DMS53 treated with DMSO at 0.1 percent for 48 hours (cell line): ENCODE results near the gene PLA2G4B.
A peak's percentile ranks its signal among the peaks of the same experiment; 100 is the strongest.
"Not testable (repeated sequence)": the region's sequence is repeated elsewhere in the genome, so short reads cannot be mapped to it uniquely, and the experiment has no call there.

Experiments used
- DNase-seq: peaks from one replicate; lab custom pipeline; 2025; ENCODE audit not compliant: unreplicated experiment; lab: John Stamatoyannopoulos, UW

The PLA2G4B gene

GRCh38 chr15:41827290-41827879 lies 11.3 kb upstream of the PLA2G4B start:
- DNase-seq = no peak

- peak; percentile 35 for DNase-seq
Measured at GRCh38 chr15:41827880-41828806, 10.5 kb upstream of the PLA2G4B start, which contains the start of gene JMJD7. TSS of gene JMJD7 (plus strand) at chr15:41828092. CDS start at chr15:41828125, 33 bp downstream.

- DNase-seq = no peak
Measured at GRCh38 chr15:41828807-41829141, 9.9 kb upstream of the PLA2G4B start.

- no peak for DNase-seq
Measured at GRCh38 chr15:41829959-41830646, 8.5 kb upstream of the PLA2G4B start.

GRCh38 chr15:41831291-41831690 lies 7.4 kb upstream of the PLA2G4B start:
- DNase-seq = not testable (repeated sequence)

GRCh38 chr15:41832208-41832607 lies 6.4 kb upstream of the PLA2G4B start:
- DNase-seq = no peak

GRCh38 chr15:41832875-41833274 lies 5.8 kb upstream of the PLA2G4B start:
- peak; percentile 77 for DNase-seq

- no peak for DNase-seq
Measured at GRCh38 chr15:41834096-41834495, 4.6 kb upstream of the PLA2G4B start.

GRCh38 chr15:41836073-41836472 lies 2.6 kb upstream of the PLA2G4B start:
- DNase-seq = no peak

- DNase-seq = no peak
Measured at GRCh38 chr15:41836713-41837454, 1.8 kb upstream of the PLA2G4B start.

GRCh38 chr15:41839781-41840491 lies 1.3 kb downstream of the PLA2G4B start:
- DNase-seq = no peak

- no peak for DNase-seq
Measured at GRCh38 chr15:41840673-41841072, 2.0 kb downstream of the PLA2G4B start.

- no peak for DNase-seq
Measured at GRCh38 chr15:41841131-41841530, 2.5 kb downstream of the PLA2G4B start.

GRCh38 chr15:41842229-41842628 lies 3.6 kb downstream of the PLA2G4B start:
- no peak for DNase-seq

- no peak for DNase-seq
Measured at GRCh38 chr15:41843571-41843970, 4.9 kb downstream of the PLA2G4B start.

- no peak for DNase-seq
Measured at GRCh38 chr15:41844814-41845213, 6.2 kb downstream of the PLA2G4B start.

GRCh38 chr15:41847206-41847605 lies 8.6 kb downstream of the PLA2G4B start:
- DNase-seq = no peak

- no peak for DNase-seq
Measured at GRCh38 chr15:41847981-41848380, 9.3 kb downstream of the PLA2G4B start.

- DNase-seq = no peak
Measured at GRCh38 chr15:41848631-41849030, 10.0 kb downstream of the PLA2G4B start.

GRCh38 chr15:41849204-41849603 lies 10.6 kb downstream of the PLA2G4B start:
- DNase-seq = no peak
